HG02642 (cell line): Measurements from ENCODE around the gene IDI2.
"Not testable (repeated sequence)": the region's sequence is repeated elsewhere in the genome, so short reads cannot be mapped to it uniquely, and the experiment has no call there.

Experiments
- ATAC-seq: cut with Tn5 transposase; IDR thresholded peaks from one replicate; pipeline ENCODE4 v1.9.1; 2021; ENCODE audit warnings: mild to moderate bottlenecking; ENCODE audit not compliant: unreplicated experiment, poor library complexity

The IDI2 gene

GRCh38 chr10:1048349-1048731 lies 22.7 kb upstream of the IDI2 start:
- ATAC-seq, result peak; percentile 2

- ATAC-seq, result no peak
These were observed 22.3 kb upstream of the IDI2 start for GRCh38 chr10:1047937-1048336.

- ATAC-seq, result no peak
These were observed 19.8 kb upstream of the IDI2 start for GRCh38 chr10:1045415-1045814.

GRCh38 chr10:1044964-1045363 lies 19.3 kb upstream of the IDI2 start:
- ATAC-seq, result no peak

- no peak for ATAC-seq
These were observed 18.5 kb upstream of the IDI2 start for GRCh38 chr10:1044146-1044545.

GRCh38 chr10:1043532-1043995 lies 17.9 kb upstream of the IDI2 start:
- ATAC-seq, result peak; percentile 47

- ATAC-seq, result no peak
These were observed 15.9 kb upstream of the IDI2 start for GRCh38 chr10:1041514-1041913.

GRCh38 chr10:1040133-1040532 lies 14.5 kb upstream of the IDI2 start:
- no peak for ATAC-seq

GRCh38 chr10:1038769-1039168 lies 13.1 kb upstream of the IDI2 start:
- ATAC-seq, result not testable (repeated sequence)

- ATAC-seq, result no peak
These were observed 11.4 kb upstream of the IDI2 start for GRCh38 chr10:1037098-1037497.

GRCh38 chr10:1036341-1036791 lies 10.7 kb upstream of the IDI2 start:
- peak; percentile 81 for ATAC-seq

GRCh38 chr10:1035201-1035600 lies 9.5 kb upstream of the IDI2 start:
- no peak for ATAC-seq

GRCh38 chr10:1034758-1035157 lies 9.1 kb upstream of the IDI2 start:
- ATAC-seq, result no peak

- ATAC-seq, result no peak
These were observed 7.9 kb upstream of the IDI2 start for GRCh38 chr10:1033601-1034000.

GRCh38 chr10:1029838-1030237 lies 4.2 kb upstream of the IDI2 start:
- no peak for ATAC-seq

GRCh38 chr10:1026578-1026977 lies 919 bp upstream of the IDI2 start:
- no peak for ATAC-seq

GRCh38 chr10:1024103-1024502 lies 1.6 kb downstream of the IDI2 start:
- ATAC-seq, result no peak

- no peak for ATAC-seq
These were observed 3.2 kb downstream of the IDI2 start for GRCh38 chr10:1022413-1022812.

- no peak for ATAC-seq
These were observed 4.7 kb downstream of the IDI2 start for GRCh38 chr10:1020958-1021357.

GRCh38 chr10:1020460-1020859 lies 5.2 kb downstream of the IDI2 start:
- no peak for ATAC-seq

- ATAC-seq, result no peak
These were observed 6.3 kb downstream of the IDI2 start for GRCh38 chr10:1019362-1019761.

- no peak for ATAC-seq
These were observed 10.0 kb downstream of the IDI2 start for GRCh38 chr10:1015688-1016087.

- no peak for ATAC-seq
These were observed 14.0 kb downstream of the IDI2 start for GRCh38 chr10:1011696-1012095.
